ENCODE results near the gene C12orf43.

C12orf43 gene

GRCh38 chr12:120999191-121000120, 16.8 kb downstream of the C12orf43 start:
- DNase-seq (ENCODE audit: low read depth), result no peak

DNA sequence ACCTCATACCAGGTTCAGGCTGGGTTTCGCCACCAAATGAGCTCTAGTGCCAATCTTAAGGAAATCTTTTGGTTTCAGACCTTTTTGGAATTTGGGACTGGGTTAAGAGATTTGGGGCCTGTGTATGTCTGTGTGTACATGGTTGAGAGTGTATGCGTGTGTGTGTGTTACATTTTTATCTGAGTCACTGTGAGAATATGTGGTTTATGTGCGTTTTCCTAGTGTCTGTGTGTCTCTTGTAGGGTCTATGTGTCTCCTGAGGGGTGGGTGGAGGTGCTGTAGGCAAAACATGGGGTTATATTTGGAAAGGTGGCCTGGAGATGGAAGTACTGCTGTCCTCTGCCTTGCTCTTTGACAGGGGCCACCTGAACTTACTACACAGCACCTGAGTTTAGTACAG, 17.9 kb downstream of the C12orf43 start:
- no peak for DNase-seq (ENCODE audit: low read depth)

GRCh38 chr12:120997448-120997847, 18.8 kb downstream of the C12orf43 start:
- DNase-seq (ENCODE audit: low read depth), result no peak

DNA sequence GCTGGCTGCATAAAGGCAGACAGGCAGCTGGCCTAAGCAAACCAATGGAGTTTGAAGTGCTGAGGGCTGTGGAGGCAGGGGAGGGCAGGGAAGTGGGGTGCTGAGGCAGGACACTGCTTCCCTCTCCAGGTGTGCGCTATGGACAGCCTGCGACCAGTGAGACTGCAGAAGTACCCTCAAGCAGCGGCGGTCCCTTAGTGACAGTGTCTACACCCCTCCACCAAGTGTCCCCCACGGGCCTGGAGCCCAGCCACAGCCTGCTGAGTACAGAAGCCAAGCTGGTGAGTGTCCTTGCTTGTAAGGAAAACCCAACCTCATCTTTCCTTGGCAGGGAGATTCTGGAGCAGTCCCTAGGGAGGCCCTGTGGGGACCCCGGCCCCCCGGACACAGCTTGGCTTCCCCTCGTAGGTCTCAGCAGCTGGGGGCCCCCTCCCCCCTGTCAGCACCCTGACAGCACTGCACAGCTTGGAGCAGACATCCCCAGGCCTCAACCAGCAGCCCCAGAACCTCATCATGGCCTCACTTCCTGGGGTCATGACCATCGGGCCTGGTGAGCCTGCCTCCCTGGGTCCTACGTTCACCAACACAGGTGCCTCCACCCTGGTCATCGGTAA, 20.0 kb downstream of the C12orf43 start:
- no peak for DNase-seq (ENCODE audit: low read depth)

DNA sequence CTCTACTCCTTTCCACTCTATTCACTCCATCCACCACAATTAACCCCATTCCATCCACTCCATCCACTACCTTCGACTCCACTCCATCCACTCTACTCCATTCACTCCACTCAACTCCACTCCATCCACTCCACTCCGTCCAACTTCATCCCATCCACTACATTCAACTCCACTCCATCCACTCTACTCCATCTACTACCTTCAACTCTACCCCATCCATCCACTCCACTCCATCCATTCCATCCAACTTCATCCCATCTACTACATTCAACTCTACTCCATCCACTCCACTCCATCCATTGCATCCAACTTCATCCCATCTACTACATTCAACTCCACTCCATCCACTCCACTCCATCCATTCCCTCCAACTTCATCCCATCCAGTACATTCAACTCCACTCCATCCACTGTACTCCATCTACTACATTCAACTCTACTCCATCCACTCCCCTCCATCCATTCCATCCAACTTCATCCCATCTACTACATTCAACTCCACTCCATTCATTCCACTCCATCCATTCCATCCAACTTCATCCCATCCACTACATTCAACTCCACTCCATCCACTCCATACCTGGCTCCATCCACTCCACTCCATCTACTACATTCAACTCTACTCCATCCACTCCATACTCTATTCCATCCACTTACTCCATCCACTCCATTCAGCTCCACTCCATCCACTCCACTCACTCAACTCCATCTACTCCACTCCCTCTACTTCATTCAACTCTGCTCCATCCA, 21.5 kb downstream of the C12orf43 start:
- DNase-seq (ENCODE audit: low read depth), result no peak

- DNase-seq (ENCODE audit: low read depth), result no peak
Observed at GRCh38 chr12:120994059-120994458, 22.2 kb downstream of the C12orf43 start.

DNA sequence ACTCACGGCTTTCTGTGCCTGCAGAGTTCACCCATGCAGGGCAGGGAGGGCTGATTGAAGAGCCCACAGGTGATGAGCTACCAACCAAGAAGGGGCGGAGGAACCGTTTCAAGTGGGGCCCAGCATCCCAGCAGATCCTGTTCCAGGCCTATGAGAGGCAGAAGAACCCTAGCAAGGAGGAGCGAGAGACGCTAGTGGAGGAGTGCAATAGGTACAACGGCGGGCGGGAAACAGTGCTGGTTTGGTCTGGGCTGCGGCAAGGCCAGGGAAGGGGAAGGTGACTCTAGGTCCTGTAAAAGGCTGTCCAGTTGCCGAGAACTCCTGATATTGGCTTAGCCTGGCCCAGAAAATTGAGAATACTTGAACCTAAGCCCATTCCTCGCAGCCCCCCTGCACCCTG, 22.8 kb downstream of the C12orf43 start:
- DNase-seq (ENCODE audit: low read depth), result no peak

DNA sequence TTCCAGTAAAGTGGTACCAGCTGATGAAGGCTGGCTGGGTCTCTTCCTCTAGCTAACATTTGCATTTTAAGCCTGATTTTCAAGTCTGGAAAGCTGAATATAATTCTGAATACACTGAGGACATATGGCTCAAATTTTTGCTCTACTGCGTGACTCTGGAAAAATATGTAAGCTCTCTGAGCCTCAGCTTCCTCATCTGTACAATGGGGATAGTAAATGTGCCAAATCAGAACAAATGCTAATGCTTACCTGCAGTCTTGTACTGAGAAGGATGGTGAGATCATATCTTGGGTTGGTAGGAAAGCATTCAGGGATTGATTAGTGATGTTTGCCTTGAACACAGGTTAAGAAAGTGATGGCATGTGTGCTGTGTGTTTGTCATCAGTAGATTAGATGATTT, 23.3 kb downstream of the C12orf43 start:
- DNase-seq (ENCODE audit: low read depth), result no peak

GRCh38 chr12:120991965-120992364, 24.3 kb downstream of the C12orf43 start:
- DNase-seq (ENCODE audit: low read depth), result no peak

DNA sequence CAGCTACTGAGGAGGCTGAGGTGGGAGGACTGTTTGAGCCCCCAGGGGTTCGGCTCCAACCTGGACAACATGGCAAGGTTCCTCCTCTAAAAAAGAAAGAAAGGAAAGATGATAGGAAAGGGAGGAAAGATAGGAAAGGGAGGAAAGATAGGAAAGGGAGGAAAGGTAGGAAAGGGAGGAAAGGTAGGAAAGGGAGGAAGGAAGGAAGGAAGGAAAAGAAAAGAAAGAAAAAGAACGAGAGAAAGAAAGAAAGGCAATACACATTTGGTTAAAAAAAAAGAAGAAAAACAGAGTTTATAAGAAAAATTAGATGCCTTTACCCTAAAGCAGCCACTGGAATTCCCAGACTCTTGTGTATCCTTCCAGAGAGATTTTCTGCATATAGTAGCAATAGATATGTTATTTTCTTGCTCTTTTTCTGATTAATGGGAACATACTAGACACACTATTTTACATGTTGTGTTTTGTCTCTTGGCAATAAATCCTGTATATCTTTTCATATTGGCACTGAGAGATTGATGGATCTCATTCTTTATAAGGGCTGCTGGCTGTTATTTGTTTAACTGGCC, 25.7 kb downstream of the C12orf43 start:
- DNase-seq (ENCODE audit: low read depth), result no peak

GRCh38 chr12:120989687-120990086, 26.6 kb downstream of the C12orf43 start:
- DNase-seq (ENCODE audit: low read depth), result no peak

- DNase-seq (ENCODE audit: low read depth), result no peak
Observed at GRCh38 chr12:120988658-120989057, 27.6 kb downstream of the C12orf43 start.

- no peak for DNase-seq (ENCODE audit: low read depth)
Observed at GRCh38 chr12:120988234-120988633, 28.1 kb downstream of the C12orf43 start.

DNA sequence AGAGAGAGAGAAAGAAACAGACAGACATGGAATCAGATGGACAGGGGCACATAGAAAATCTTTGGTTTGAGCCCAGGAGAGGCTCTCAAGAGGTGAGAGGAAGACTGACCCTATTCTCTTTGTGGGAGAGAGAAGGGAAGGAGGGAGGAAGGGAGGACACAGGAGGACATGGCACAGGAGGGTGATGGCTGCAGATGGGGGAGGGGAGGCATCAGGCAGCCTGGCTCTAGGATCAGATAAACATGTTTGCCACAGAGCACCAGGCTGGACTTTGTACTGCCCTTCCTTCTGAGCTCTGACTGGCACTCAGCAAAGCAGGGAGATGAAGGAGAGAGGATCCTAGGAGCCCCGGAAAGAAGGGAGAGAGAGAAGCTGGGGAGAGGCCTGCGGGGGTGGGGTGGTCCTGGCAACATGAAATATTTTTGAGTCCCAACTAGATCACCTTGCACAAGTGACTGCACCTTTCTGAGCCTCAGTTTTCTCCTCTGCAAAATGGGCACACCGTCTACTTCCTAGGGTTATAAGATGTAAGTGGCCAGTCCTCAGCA, 31.9 kb downstream of the C12orf43 start:
- DNase-seq (ENCODE audit: low read depth), result no peak

GRCh38 chr12:120983759-120984158, 32.5 kb downstream of the C12orf43 start:
- no peak for DNase-seq (ENCODE audit: low read depth)

GRCh38 chr12:120982659-120983058, 33.6 kb downstream of the C12orf43 start:
- no peak for DNase-seq (ENCODE audit: low read depth)

GRCh38 chr12:120981407-120981941, 34.8 kb downstream of the C12orf43 start:
- DNase-seq (ENCODE audit: low read depth), result no peak

DNA sequence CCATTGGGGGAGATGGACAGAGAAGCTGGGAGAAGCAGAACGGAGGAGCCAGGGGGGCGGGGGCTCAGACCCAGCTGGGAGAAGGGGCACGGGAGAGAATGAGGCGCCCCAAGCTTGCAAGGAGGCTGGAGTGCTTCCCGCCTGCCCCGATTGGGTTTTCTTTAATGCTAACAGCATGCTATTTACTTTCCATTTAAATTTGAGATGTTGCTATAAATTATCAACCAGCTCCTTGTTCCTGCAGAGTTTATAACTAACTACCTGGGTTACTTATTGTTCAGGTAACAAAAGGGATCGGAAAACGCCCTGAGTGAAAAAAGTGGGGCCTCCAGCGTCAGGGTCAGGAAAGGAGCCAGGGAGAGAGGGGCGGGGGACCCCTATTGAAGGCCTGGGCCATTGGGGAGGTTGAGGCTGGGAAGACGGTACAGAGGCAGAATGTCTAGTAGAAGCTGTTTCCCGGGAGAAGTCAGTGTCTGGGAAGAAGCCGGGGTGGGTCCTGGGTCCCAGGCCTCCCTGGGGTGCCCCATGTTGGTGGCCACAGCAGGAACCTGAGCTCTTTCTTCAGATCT, 35.4 kb downstream of the C12orf43 start:
- no peak for DNase-seq (ENCODE audit: low read depth)

DNA sequence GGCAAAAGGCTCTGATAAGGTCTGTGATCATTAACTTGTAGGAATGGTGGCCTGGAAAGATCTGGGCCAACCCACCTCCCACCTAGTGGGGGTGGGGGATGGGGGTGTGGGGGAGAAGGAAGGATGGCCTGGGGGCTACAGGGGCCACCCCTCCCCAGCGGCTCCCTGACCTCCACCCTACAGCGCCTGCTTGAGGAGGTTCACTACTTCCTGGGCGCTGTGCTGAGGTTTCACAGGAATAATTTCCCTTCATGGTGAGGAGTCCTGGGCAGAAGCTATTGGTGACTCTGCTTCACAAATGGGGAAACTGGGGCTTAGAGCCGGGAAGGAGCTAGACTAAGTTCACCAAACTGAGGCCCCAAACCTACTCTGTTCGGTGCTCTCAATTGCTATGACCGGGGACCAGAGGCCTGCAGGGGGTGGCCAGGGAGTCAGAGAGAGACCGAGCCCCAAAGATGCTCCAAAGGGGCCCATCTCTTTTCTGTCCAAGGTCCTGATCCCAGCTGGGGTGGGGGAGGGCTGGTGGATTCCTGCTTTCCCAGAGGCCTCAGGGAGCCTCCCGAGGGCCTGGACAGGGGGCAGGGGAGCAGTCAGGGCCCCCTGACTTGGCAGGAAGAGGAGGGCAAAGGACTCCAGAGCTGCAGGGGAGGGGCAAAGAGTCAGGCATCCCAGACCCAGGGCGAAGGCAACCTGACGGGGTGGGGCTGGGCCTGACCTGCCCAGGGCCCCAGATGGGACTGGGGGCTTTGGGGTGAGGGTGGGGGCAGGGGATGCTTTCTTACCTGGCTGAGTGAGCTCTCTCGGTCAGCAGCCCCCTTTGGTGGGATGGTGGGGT, 36.2 kb downstream of the C12orf43 start:
- DNase-seq (ENCODE audit: low read depth), result no peak

GRCh38 chr12:120979220-120979861, 36.9 kb downstream of the C12orf43 start:
- DNase-seq (ENCODE audit: low read depth), result no peak

Data from activated T-cell treated with anti-CD3 and anti-CD28 coated beads for 1 hour (primary cell).